Esophagus squamous epithelium (tissue), 5 donors: ENCODE measurements around the gene GRAMD2A. TPM values are rescaled to one million over a fixed set of nuclear protein-coding genes. Genes with fewer than 3 reads are reported as not detected.

ENCODE experiments used
- DNase-seq: peaks from one replicate; lab custom pipeline; 2025; lab: John Stamatoyannopoulos, UW
- H3K27ac ChIP-seq, 4 donors: fragments of 200-600 bp; sonication (generic); one replicate each; pipeline ENCODE4 v1.5.1; 2016 to 2019; ENCODE audit warnings: mild to moderate bottlenecking in 1 of 4
- H3K27me3 ChIP-seq, 4 donors: fragments of 200-600 bp; sonication (generic); 1 replicate in 3 of 4; 2 replicates in 1 of 4; pipeline versions ENCODE4 v1.5.1 to v1.6.0; 2017 to 2021; ENCODE audit warnings: antibody characterized with exemption in 1 of 4
- H3K36me3 ChIP-seq, 3 donors: fragments of 200-600 bp; sonication (generic); one replicate each; pipeline ENCODE4 v1.5.1; 2016 to 2019
- H3K4me1 ChIP-seq, 3 donors: fragments of 200-600 bp; sonication (generic); one replicate each; pipeline ENCODE4 v1.5.1; 2017 to 2019
- H3K4me3 ChIP-seq, 4 donors: fragments of 200-600 bp; sonication (generic); 1 replicate in 3 of 4; 2 replicates in 1 of 4; pipeline ENCODE4 v1.5.1; 2016 to 2019; ENCODE audit warnings: mild to moderate bottlenecking in 2 of 4, moderate library complexity in 1 of 4
- H3K9me3 ChIP-seq, 3 donors: fragments of 200-600 bp; sonication (generic); one replicate each; pipeline ENCODE4 v1.5.1; 2016 to 2019
- CTCF ChIP-seq, 6 experiments: fragments of 450-650 bp in 4 of 6; fragments of 200-600 bp in 2 of 6; sonication (generic) in 2 of 6; IDR thresholded peaks; one replicate each; pipeline ENCODE4 v1.5.1; 2016 to 2019; ENCODE audit warnings: antibody characterized with exemption in 6 of 6, mild to moderate bottlenecking in 4 of 6, moderate library complexity in 4 of 6
- POLR2A ChIP-seq, 4 donors: fragments of 450-650 bp; IDR thresholded peaks; one replicate each; pipeline ENCODE4 v1.6.1; 2017; ENCODE audit warnings: antibody characterized with exemption in 4 of 4, mild to moderate bottlenecking in 4 of 4, moderate library complexity in 3 of 4
- WGBS, 2 donors: methylation state at CpG; one replicate each; pipeline ENCODE4 v1.1.5; 2018; 5-methylcytosine and 5-hydroxymethylcytosine counted together
- intact Hi-C: fragments of 100-400 bp; cut with DNase I; formaldehyde crosslinking; loops from one replicate; pipeline ENCODE4 v1.15.0; 2022
- total RNA-seq, 4 donors: library from RNA; depleted of rRNA; stranded (reverse); fragments of >200 nt; gene quantifications; one replicate each; pipeline ENCODE4 v1.1.0, GENCODE V29; 2016
- donor health status: DM: yes; HTN: yes; CAD: no.

The GRAMD2A gene
- total RNA-seq, 4 donors from 2014 or later: 1.2 to 8.0 (median 3.7) TPM

GRCh38 chr15:72182673-72183072, 14.9 kb downstream of the GRAMD2A start:
- no peak overlapping the region for H3K27ac ChIP-seq
- no peaks in the 10 kb centered on the region for H3K36me3 ChIP-seq
- peaks cover 16 to 43% (median 22%) of the 10 kb centered on the region in 3 donors for H3K4me1 ChIP-seq
- H3K27me3 ChIP-seq: peaks cover 0 to 28% (median 0%) of the 10 kb centered on the region in 4 donors
- intact Hi-C loops: no loop called here
- H3K4me3 ChIP-seq: no peak overlapping the region
- no peak for DNase-seq
- H3K9me3 ChIP-seq: no peaks in the 10 kb centered on the region
- TF ChIP-seq CTCF (IDR thresholded peaks at IDR 0.05): no peak
- whole genome bisulfite sequencing, 2 donors: 68 to 76% methylated on average over 3 of the region's 3 CpGs

DNA sequence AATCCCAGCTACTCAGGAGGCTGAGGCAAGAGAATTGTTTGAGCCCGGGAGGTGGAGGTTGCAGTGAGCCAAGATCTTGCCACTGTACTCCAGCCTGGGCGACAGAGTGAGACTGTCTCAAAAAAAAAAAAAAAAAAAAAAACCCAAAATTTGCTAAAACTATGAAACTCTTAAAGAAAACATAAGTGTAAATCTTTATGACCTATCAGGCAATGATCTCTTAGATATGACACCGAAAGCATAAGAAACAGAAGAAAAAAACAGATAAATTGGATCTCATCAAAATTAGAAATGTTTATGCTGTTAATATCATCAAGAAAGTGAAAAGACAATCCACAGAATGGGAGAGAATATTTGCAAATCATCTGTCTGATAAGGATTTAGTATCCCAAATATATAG, 15.3 kb downstream of the GRAMD2A start:
- no peak for TF ChIP-seq CTCF (IDR thresholded peaks at IDR 0.05)
- no peak for TF ChIP-seq POLR2A (IDR thresholded peaks at IDR 0.05)
- intact Hi-C loops: no loop called here
- no peak for DNase-seq
- H3K9me3 ChIP-seq: no peaks in the 10 kb centered on the region
- peaks cover 16 to 38% (median 23%) of the 10 kb centered on the region in 3 donors for H3K4me1 ChIP-seq
- H3K27ac ChIP-seq: no peak overlapping the region
- H3K27me3 ChIP-seq: peaks cover 0 to 28% (median 0%) of the 10 kb centered on the region in 4 donors
- no peaks in the 10 kb centered on the region for H3K36me3 ChIP-seq
- 81 to 86% methylated on average over 2 to 3 of the region's 3 CpGs for WGBS, 2 donors
- no peak overlapping the region for H3K4me3 ChIP-seq

- H3K4me1 ChIP-seq: peaks cover 16 to 44% (median 23%) of the 10 kb centered on the region in 3 donors
- intact Hi-C loops: no loop called here
- H3K27me3 ChIP-seq: peaks cover 0 to 25% (median 0%) of the 10 kb centered on the region in 4 donors
- TF ChIP-seq CTCF (IDR thresholded peaks at IDR 0.05) (no peak), POLR2A (IDR thresholded peaks at IDR 0.05) (no peak)
- no peak overlapping the region for H3K4me3 ChIP-seq
- WGBS, 2 donors: 83 to 100% methylated on average over 4 to 5 of the region's 5 CpGs
- no peaks in the 10 kb centered on the region for H3K9me3 ChIP-seq
- H3K36me3 ChIP-seq: no peaks in the 10 kb centered on the region
- DNase-seq: no peak
- peak overlapping the region in 1 of 4 donors; percentile 33 for H3K27ac ChIP-seq
Measured at GRCh38 chr15:72180761-72181324, 16.7 kb downstream of the GRAMD2A start.

DNA sequence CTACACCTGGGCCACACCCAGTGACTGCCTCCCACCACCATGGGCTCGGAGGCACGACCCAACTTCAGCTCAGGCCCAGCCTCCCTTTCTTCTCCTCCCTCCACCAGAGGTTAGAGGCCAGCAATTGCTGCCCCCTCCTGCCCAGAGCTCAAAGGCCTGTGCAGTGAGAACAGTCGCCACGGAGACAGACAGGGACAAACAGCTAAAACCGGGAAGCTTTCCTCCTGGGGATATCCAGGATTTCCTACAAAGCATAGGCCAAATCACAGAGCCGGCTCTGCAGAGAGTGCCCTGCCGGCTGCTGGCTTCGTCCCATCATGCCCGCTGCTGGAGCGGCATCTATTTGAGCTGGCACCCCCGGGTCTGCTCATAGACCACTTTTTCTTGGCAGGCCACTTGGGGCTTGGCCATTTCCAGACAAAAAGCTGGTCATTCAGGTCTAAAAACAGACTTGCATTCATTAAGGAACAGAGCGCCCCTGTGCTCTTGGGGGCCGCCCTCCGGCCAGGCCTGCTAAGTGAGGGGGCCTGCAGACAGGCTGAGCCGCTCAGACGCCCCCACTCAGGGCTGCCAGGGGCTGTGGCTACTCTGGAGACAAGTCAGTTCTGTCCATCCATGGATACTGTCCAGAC, 17.5 kb downstream of the GRAMD2A start:
- Histone ChIP-seq H3K4me1 (peaks cover 16 to 50% (median 25%) of the 10 kb centered on the region in 3 donors), H3K9me3 (no peaks in the 10 kb centered on the region), H3K27ac (peak overlapping the region in 2 of 4 donors; percentile 33 to 60), H3K27me3 (peaks cover 0 to 20% (median 0%) of the 10 kb centered on the region in 4 donors), H3K4me3 (no peak overlapping the region), H3K36me3 (no peaks in the 10 kb centered on the region)
- DNase-seq: no peak
- WGBS, 2 donors: 36 to 38% methylated on average over 5 to 8 of the region's 16 CpGs
- intact Hi-C loops: no loop called here
- TF ChIP-seq CTCF (IDR thresholded peaks at IDR 0.05): no peak
- no peak for TF ChIP-seq POLR2A (IDR thresholded peaks at IDR 0.05)

- peaks cover 0 to 19% (median 0%) of the 10 kb centered on the region in 4 donors for H3K27me3 ChIP-seq
- TF ChIP-seq CTCF (IDR thresholded peaks at IDR 0.05) (no peak), POLR2A (IDR thresholded peaks at IDR 0.05) (no peak)
- no peaks in the 10 kb centered on the region for H3K9me3 ChIP-seq
- WGBS, 2 donors: 89 to 90% methylated on average over 10 to 11 of the region's 13 CpGs
- no peak overlapping the region for H3K4me3 ChIP-seq
- intact Hi-C loops: no loop called here
- H3K4me1 ChIP-seq: peaks cover 12 to 50% (median 20%) of the 10 kb centered on the region in 3 donors
- no peak overlapping the region for H3K27ac ChIP-seq
- H3K36me3 ChIP-seq: no peaks in the 10 kb centered on the region
- no peak for DNase-seq
Measured at GRCh38 chr15:72178976-72179585, 18.5 kb downstream of the GRAMD2A start.
